ENCODE results near the gene CENPK. TPM values are rescaled to one million over a fixed set of nuclear protein-coding genes. Genes with fewer than 3 reads are reported as not detected.
"Not testable (repeated sequence)": the region's sequence is repeated elsewhere in the genome, so short reads cannot be mapped to it uniquely, and the experiment has no call there.

Gene CENPK
- 42.2 and 105 TPM in 2 replicates for total RNA-seq (2014; rRNA removed; shearing (Covaris generic))

- peak; percentile 99 for DNase-seq (ENCODE audit: low read depth)
Measured at GRCh38 chr5:65562731-65563701, at the start of gene CENPK, which contains the start of gene PPWD1. TSS of gene CENPK (minus strand) at chr5:65563168. CDS start at chr5:65554907, 8,261 bp downstream. TSS of gene PPWD1 (plus strand) at chr5:65563296. CDS start at chr5:65563311, 15 bp downstream.

- no peak for DNase-seq (ENCODE audit: low read depth)
Measured at GRCh38 chr5:65612298-65612907, 49.4 kb upstream of the CENPK start.

- no peak for DNase-seq (ENCODE audit: low read depth)
Measured at GRCh38 chr5:65611524-65611923, 48.6 kb upstream of the CENPK start.

GRCh38 chr5:65601761-65602160 lies 38.8 kb upstream of the CENPK start:
- DNase-seq (ENCODE audit: low read depth): not testable (repeated sequence)

GRCh38 chr5:65588694-65589093 lies 25.7 kb upstream of the CENPK start:
- no peak for DNase-seq (ENCODE audit: low read depth)

GRCh38 chr5:65577141-65577540 lies 14.2 kb upstream of the CENPK start:
- DNase-seq (ENCODE audit: low read depth): no peak

GRCh38 chr5:65570598-65571226 lies 7.7 kb upstream of the CENPK start:
- no peak for DNase-seq (ENCODE audit: low read depth)

- no peak for DNase-seq (ENCODE audit: low read depth)
Measured at GRCh38 chr5:65566505-65566904, 3.5 kb upstream of the CENPK start.

- no peak for DNase-seq (ENCODE audit: low read depth)
Measured at GRCh38 chr5:65563777-65564176, 809 bp upstream of the CENPK start.

- DNase-seq (ENCODE audit: low read depth): no peak
Measured at GRCh38 chr5:65556718-65557117, 6.2 kb downstream of the CENPK start.

GRCh38 chr5:65556181-65556580 lies 6.8 kb downstream of the CENPK start:
- DNase-seq (ENCODE audit: low read depth): no peak

- DNase-seq (ENCODE audit: low read depth): no peak
Measured at GRCh38 chr5:65555287-65555686, 7.7 kb downstream of the CENPK start.

GRCh38 chr5:65553941-65554340 lies 9.0 kb downstream of the CENPK start:
- no peak for DNase-seq (ENCODE audit: low read depth)

- no peak for DNase-seq (ENCODE audit: low read depth)
Measured at GRCh38 chr5:65548281-65548680, 14.7 kb downstream of the CENPK start.

- DNase-seq (ENCODE audit: low read depth): no peak
Measured at GRCh38 chr5:65546141-65546540, 16.8 kb downstream of the CENPK start.

- DNase-seq (ENCODE audit: low read depth): no peak
Measured at GRCh38 chr5:65544473-65544872, 18.5 kb downstream of the CENPK start.

- peak; percentile 7 for DNase-seq (ENCODE audit: low read depth)
Measured at GRCh38 chr5:65539827-65540226, 23.1 kb downstream of the CENPK start.

GRCh38 chr5:65535529-65535987 lies 27.4 kb downstream of the CENPK start:
- DNase-seq (ENCODE audit: low read depth): no peak

GRCh38 chr5:65530904-65531303 lies 32.1 kb downstream of the CENPK start:
- no peak for DNase-seq (ENCODE audit: low read depth)

- no peak for DNase-seq (ENCODE audit: low read depth)
Measured at GRCh38 chr5:65525726-65526125, 37.2 kb downstream of the CENPK start.

GRCh38 chr5:65512170-65512937 lies 50.6 kb downstream of the CENPK start:
- no peak for DNase-seq (ENCODE audit: low read depth)

Data from Daoy (cell line).